Measurements from ENCODE around the gene B4GALT5. TPM values are rescaled to one million over a fixed set of nuclear protein-coding genes. Genes with fewer than 3 reads are reported as not detected.

The B4GALT5 gene
- total RNA-seq, 1 experiment from 2014 or later: 77.0 TPM

- no peak overlapping the region for H3K27ac ChIP-seq (ENCODE audit: insufficient read length, low read depth, low read length)
- WGBS (ENCODE audit: extremely low coverage, insufficient read length, low lambda C conversion rate): no CpG with 5 or more reads among the region's 3 CpGs
Observed at GRCh38 chr20:49711667-49711987, 2.1 kb downstream of the B4GALT5 start.

More at GRCh38 chr20:49711667-49711987, 2.1 kb downstream of the B4GALT5 start:
- Histone ChIP-seq H4K8ac (replicated peaks; ENCODE audit: insufficient read length, low read depth, low read length) (no peak overlapping the region), H3K4me1 (ENCODE audit: insufficient read depth, low read length) (peaks cover 1% of the 10 kb centered on the region; the same call in 1 of the 2 replicates), H4K5ac (ENCODE audit: insufficient read length, low read depth, low read length) (no peak overlapping the region), H3K18ac (ENCODE audit: insufficient read length, low read depth, low read length) (no peak overlapping the region), H3K4ac (ENCODE audit: low read depth, low read length) (no peak overlapping the region), H4K91ac (ENCODE audit: insufficient read length, low read depth, low read length) (no peak overlapping the region), H2BK5ac (ENCODE audit: insufficient read length, low read length) (no peak overlapping the region), H3K56ac (ENCODE audit: insufficient read length, low read depth, low read length) (no peak overlapping the region), H3T11ph (ENCODE audit: low read length) (no peak overlapping the region), H3K79me2 (ENCODE audit: insufficient read depth, low read length) (peaks cover 38% of the 10 kb centered on the region; the same call in 1 of the 2 replicates), H3K23ac (ENCODE audit: insufficient read length, low read depth, low read length) (no peak overlapping the region), H3K9me3 (ENCODE audit: control insufficient read depth, low read depth, low read length) (no peaks in the 10 kb centered on the region), H2AFZ (ENCODE audit: low read length) (no peak overlapping the region), H2BK20ac (ENCODE audit: low read depth, low read length, poor library complexity, severe bottlenecking) (no peak overlapping the region), H3K79me1 (ENCODE audit: insufficient read depth, low read depth, low read length, poor library complexity, severe bottlenecking) (no peaks in the 10 kb centered on the region), H3K9ac (ENCODE audit: extremely low read depth, insufficient read length, low read length) (no peak overlapping the region), H2AK5ac (ENCODE audit: insufficient read length, low read length) (no peak overlapping the region), H2BK120ac (ENCODE audit: low read depth, low read length, poor library complexity, severe bottlenecking) (no peak overlapping the region), H3K4me2 (ENCODE audit: insufficient read depth, insufficient read length, low read length) (peak overlapping the region; percentile 89), H4K20me1 (ENCODE audit: control insufficient read depth, insufficient read depth, insufficient read length) (no peaks in the 10 kb centered on the region), H2BK12ac (ENCODE audit: insufficient read length, low read depth, low read length) (no peak overlapping the region), H3K14ac (ENCODE audit: insufficient read depth, low read length) (no peak overlapping the region), H2BK15ac (ENCODE audit: low read depth, low read length) (no peak overlapping the region), H3K27me3 (ENCODE audit: insufficient read depth, low read length) (no peaks in the 10 kb centered on the region), H3K23me2 (ENCODE audit: insufficient read length, low read depth, low read length, poor library complexity, severe bottlenecking) (no peaks in the 10 kb centered on the region)
- Mint-ChIP-seq H3K27me3 (ENCODE audit: low read depth) (no peaks in the 10 kb centered on the region), H3K4me3 (peak overlapping the region; percentile 94 to 98), H3K36me3 (ENCODE audit: insufficient read depth in 1 of 3, low read depth in 3 of 3) (peaks cover 0 to 17% (median 5%) of the 10 kb centered on the region in 3 experiments; a peak in 5 of 7 replicates), H3K4me1 (peaks cover 46 to 50% of the 10 kb centered on the region in 2 experiments), H3K27ac (peak overlapping the region in 1 of 3 experiments; percentile 5; a peak in 1 of 7 replicates), H3K9me3 (no peaks in the 10 kb centered on the region)
- DNase-seq: no peak
- TF ChIP-seq, protein P1, sequence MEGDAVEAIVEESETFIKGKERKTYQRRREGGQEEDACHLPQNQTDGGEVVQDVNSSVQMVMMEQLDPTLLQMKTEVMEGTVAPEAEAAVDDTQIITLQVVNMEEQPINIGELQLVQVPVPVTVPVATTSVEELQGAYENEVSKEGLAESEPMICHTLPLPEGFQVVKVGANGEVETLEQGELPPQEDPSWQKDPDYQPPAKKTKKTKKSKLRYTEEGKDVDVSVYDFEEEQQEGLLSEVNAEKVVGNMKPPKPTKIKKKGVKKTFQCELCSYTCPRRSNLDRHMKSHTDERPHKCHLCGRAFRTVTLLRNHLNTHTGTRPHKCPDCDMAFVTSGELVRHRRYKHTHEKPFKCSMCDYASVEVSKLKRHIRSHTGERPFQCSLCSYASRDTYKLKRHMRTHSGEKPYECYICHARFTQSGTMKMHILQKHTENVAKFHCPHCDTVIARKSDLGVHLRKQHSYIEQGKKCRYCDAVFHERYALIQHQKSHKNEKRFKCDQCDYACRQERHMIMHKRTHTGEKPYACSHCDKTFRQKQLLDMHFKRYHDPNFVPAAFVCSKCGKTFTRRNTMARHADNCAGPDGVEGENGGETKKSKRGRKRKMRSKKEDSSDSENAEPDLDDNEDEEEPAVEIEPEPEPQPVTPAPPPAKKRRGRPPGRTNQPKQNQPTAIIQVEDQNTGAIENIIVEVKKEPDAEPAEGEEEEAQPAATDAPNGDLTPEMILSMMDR (conservative IDR thresholded peaks at IDR 0.05): no peak
